Gastrocnemius medialis (tissue), 4 donors: ENCODE measurements around the gene PHACTR1. TPM values are rescaled to one million over a fixed set of nuclear protein-coding genes. Genes with fewer than 3 reads are reported as not detected.

Source experiments
- ATAC-seq, 2 donors: fragments of 150-250 bp; one replicate each; pipeline ENCODE4 v1.9.1; 2016
- DNase-seq, 2 donors: peaks; one replicate each; pipeline ENCODE4 v3.0.0-alpha.2; 2019
- H3K27ac ChIP-seq, 4 donors: fragments of 200-600 bp; sonication (generic); 1 replicate in 1 of 4; 2 replicates in 3 of 4; pipeline ENCODE4 v1.5.1; 2016 to 2018; ENCODE audit warnings: mild to moderate bottlenecking in 2 of 4, moderate library complexity in 1 of 4
- H3K27me3 ChIP-seq, 3 donors: fragments of 200-600 bp; sonication (generic) in 2 of 3; 1 replicate in 1 of 3; 2 replicates in 2 of 3; pipeline versions ENCODE4 v1.5.1 to v1.6.0; 2016 to 2019; ENCODE audit warnings: mild to moderate bottlenecking in 1 of 3, moderate library complexity in 1 of 3
- H3K36me3 ChIP-seq, 2 donors: fragments of 200-600 bp; sonication (generic) in 1 of 2; one replicate each; pipeline ENCODE4 v1.5.1; 2017 to 2018
- H3K4me1 ChIP-seq, 2 donors: fragments of 200-600 bp; sonication (generic) in 1 of 2; one replicate each; pipeline ENCODE4 v1.5.1; 2016 to 2017; ENCODE audit warnings: mild to moderate bottlenecking in 2 of 2
- H3K4me3 ChIP-seq, 4 donors: fragments of 200-600 bp; sonication (generic) in 3 of 4; 1 replicate in 1 of 4; 2 replicates in 3 of 4; pipeline ENCODE4 v1.5.1; 2016 to 2019; ENCODE audit warnings: mild to moderate bottlenecking in 2 of 4
- H3K9me3 ChIP-seq, 3 donors: fragments of 200-600 bp; sonication (generic) in 2 of 3; 1 replicate in 1 of 3; 2 replicates in 2 of 3; pipeline ENCODE4 v1.5.1; 2016 to 2019
- CTCF ChIP-seq, 5 experiments: fragments of 450-650 bp in 3 of 5; fragments of 200-600 bp in 2 of 5; sonication (generic) in 2 of 5; IDR thresholded peaks in 4 of 5; conservative IDR thresholded peaks in 1 of 5; 1 replicate in 4 of 5; 2 replicates in 1 of 5; pipeline ENCODE4 v1.5.1; 2016 to 2019; ENCODE audit warnings: antibody characterized with exemption in 5 of 5, mild to moderate bottlenecking in 3 of 5, moderate library complexity in 3 of 5
- POLR2A ChIP-seq, 2 donors: fragments of 450-650 bp; IDR thresholded peaks; one replicate each; pipeline ENCODE4 v1.6.1; 2017; ENCODE audit warnings: antibody characterized with exemption in 2 of 2, mild to moderate bottlenecking in 2 of 2, moderate library complexity in 2 of 2
- in situ Hi-C, 4 donors: fragments of 200-750 bp; cut with MboI; loops; one replicate each; pipeline versions ENCODE4 v1.15.0 to v1.8.0; 2017; ENCODE audit warnings: low sequenced_read_pairs in 4 of 4
- intact Hi-C: fragments of 100-400 bp; cut with DNase I; formaldehyde crosslinking; loops from one replicate; pipeline ENCODE4 v1.15.1; 2023; ENCODE audit warnings: low total_unique reads
- total RNA-seq, 4 donors: library from RNA; depleted of rRNA; stranded (reverse); fragments of >200 nt; gene quantifications; one replicate each; pipeline versions ENCODE4 v1.1.0 to v1.2.3, GENCODE V29; 2016

PHACTR1 gene
- total RNA-seq, 4 donors from 2014 or later, result 0.07 to 0.82 (median 0.21) TPM

- in situ Hi-C loops, result no loop called here
- Histone ChIP-seq H3K36me3 (no peaks in the 10 kb centered on the region), H3K4me1 (no peaks in the 10 kb centered on the region), H3K27ac (no peak overlapping the region), H3K4me3 (no peak overlapping the region), H3K9me3 (no peaks in the 10 kb centered on the region), H3K27me3 (no peaks in the 10 kb centered on the region)
- no peak for ATAC-seq
- TF ChIP-seq POLR2A (IDR thresholded peaks at IDR 0.05), result no peak
- no peak for TF ChIP-seq CTCF (IDR thresholded peaks at IDR 0.05 in 4 of 5, conservative IDR thresholded peaks at IDR 0.05 in 1 of 5)
- intact Hi-C loops, result no loop called here
- no peak for DNase-seq
Measured at GRCh38 chr6:12851123-12851695, 134.6 kb downstream of the PHACTR1 start.

GRCh38 chr6:12861603-12862002 lies 145.0 kb downstream of the PHACTR1 start:
- Histone ChIP-seq H3K4me1 (no peaks in the 10 kb centered on the region), H3K27ac (no peak overlapping the region), H3K9me3 (no peaks in the 10 kb centered on the region), H3K27me3 (no peaks in the 10 kb centered on the region), H3K36me3 (no peaks in the 10 kb centered on the region), H3K4me3 (no peak overlapping the region)
- intact Hi-C loops, result no loop called here
- no peak for DNase-seq
- in situ Hi-C loops, result no loop called here
- TF ChIP-seq CTCF (IDR thresholded peaks at IDR 0.05 in 4 of 5, conservative IDR thresholded peaks at IDR 0.05 in 1 of 5) (no peak), POLR2A (IDR thresholded peaks at IDR 0.05) (no peak)
- no peak for ATAC-seq

GRCh38 chr6:12865117-12865516 lies 148.6 kb downstream of the PHACTR1 start:
- no peak for TF ChIP-seq POLR2A (IDR thresholded peaks at IDR 0.05)
- no peak for TF ChIP-seq CTCF (IDR thresholded peaks at IDR 0.05 in 4 of 5, conservative IDR thresholded peaks at IDR 0.05 in 1 of 5)
- Histone ChIP-seq H3K27me3 (no peaks in the 10 kb centered on the region), H3K36me3 (no peaks in the 10 kb centered on the region), H3K9me3 (no peaks in the 10 kb centered on the region), H3K4me3 (no peak overlapping the region), H3K27ac (no peak overlapping the region), H3K4me1 (no peaks in the 10 kb centered on the region)
- intact Hi-C loops, result no loop called here
- DNase-seq, result no peak
- ATAC-seq, result no peak
- in situ Hi-C loops, result no loop called here

- Histone ChIP-seq H3K27me3 (no peaks in the 10 kb centered on the region), H3K4me1 (no peaks in the 10 kb centered on the region), H3K36me3 (no peaks in the 10 kb centered on the region), H3K4me3 (no peak overlapping the region), H3K9me3 (no peaks in the 10 kb centered on the region), H3K27ac (no peak overlapping the region)
- intact Hi-C loops (no loop called here), in situ Hi-C loops (no loop called here)
- TF ChIP-seq CTCF (IDR thresholded peaks at IDR 0.05 in 4 of 5, conservative IDR thresholded peaks at IDR 0.05 in 1 of 5), result no peak
- ATAC-seq (no peak), DNase-seq (no peak)
Measured at GRCh38 chr6:12865671-12866181, 149.2 kb downstream of the PHACTR1 start.
